ENCODE measurements around the gene MLLT3. TPM values are rescaled to one million over a fixed set of nuclear protein-coding genes. Genes with fewer than 3 reads are reported as not detected.

The MLLT3 gene
- total RNA-seq, 6 experiments from 2014 or later = 0.43 to 2.5 (median 1.2) TPM

GRCh38 chr9:20570756-20571155 is 51.5 kb downstream of the MLLT3 start:
- H3K4me1 ChIP-seq = no peaks in the 10 kb centered on the region
- no peak overlapping the region for H3K4me3 ChIP-seq
- no peaks in the 10 kb centered on the region for H3K27me3 ChIP-seq
- WGBS (ENCODE audit: insufficient coverage, low coverage, low lambda C conversion rate, missing lambda C conversion rate) = 67% methylated on average over 1 of the region's 1 CpG
- ATAC-seq (peak in 1 of 4 donors; percentile 43), DNase-seq (no peak)
- H3K9me3 ChIP-seq = no peaks in the 10 kb centered on the region
- intact Hi-C loops (cut with DNase I) = no loop called here
- no peak overlapping the region for H3K27ac ChIP-seq
- H3K36me3 ChIP-seq = no peaks in the 10 kb centered on the region
- TF ChIP-seq CTCF (IDR thresholded peaks at IDR 0.05) = no peak
- TF ChIP-seq POLR2A (IDR thresholded peaks at IDR 0.05) = no peak

GRCh38 chr9:20570087-20570486 is 52.2 kb downstream of the MLLT3 start:
- no peak for DNase-seq
- H3K27me3 ChIP-seq = no peaks in the 10 kb centered on the region
- 76% methylated on average over 1 of the region's 1 CpG for WGBS (ENCODE audit: insufficient coverage, low coverage, low lambda C conversion rate, missing lambda C conversion rate)
- no peaks in the 10 kb centered on the region for H3K4me1 ChIP-seq
- H3K4me3 ChIP-seq = no peak overlapping the region
- no peak for ATAC-seq
- no peaks in the 10 kb centered on the region for H3K9me3 ChIP-seq
- no peak overlapping the region for H3K27ac ChIP-seq
- no peak for TF ChIP-seq POLR2A (IDR thresholded peaks at IDR 0.05)
- no peak for TF ChIP-seq CTCF (IDR thresholded peaks at IDR 0.05)
- H3K36me3 ChIP-seq = no peaks in the 10 kb centered on the region
- intact Hi-C loops (cut with DNase I) = no loop called here

GRCh38 chr9:20569525-20569924 is 52.8 kb downstream of the MLLT3 start:
- DNase-seq (no peak), ATAC-seq (no peak)
- 72% methylated on average over 5 of the region's 5 CpGs for WGBS (ENCODE audit: insufficient coverage, low coverage, low lambda C conversion rate, missing lambda C conversion rate)
- TF ChIP-seq CTCF (IDR thresholded peaks at IDR 0.05) = no peak
- TF ChIP-seq POLR2A (IDR thresholded peaks at IDR 0.05) = no peak
- no peaks in the 10 kb centered on the region for H3K36me3 ChIP-seq
- H3K9me3 ChIP-seq = no peaks in the 10 kb centered on the region
- no peaks in the 10 kb centered on the region for H3K27me3 ChIP-seq
- H3K4me1 ChIP-seq = no peaks in the 10 kb centered on the region
- intact Hi-C loops (cut with DNase I) = no loop called here
- no peak overlapping the region for H3K27ac ChIP-seq
- H3K4me3 ChIP-seq = no peak overlapping the region

GRCh38 chr9:20568400-20568799 is 53.9 kb downstream of the MLLT3 start:
- H3K4me3 ChIP-seq = no peak overlapping the region
- intact Hi-C loops (cut with DNase I) = no loop called here
- ATAC-seq (no peak), DNase-seq (no peak)
- no peak overlapping the region for H3K27ac ChIP-seq
- H3K27me3 ChIP-seq = no peaks in the 10 kb centered on the region
- TF ChIP-seq CTCF (IDR thresholded peaks at IDR 0.05) = no peak
- TF ChIP-seq POLR2A (IDR thresholded peaks at IDR 0.05) = no peak
- no peaks in the 10 kb centered on the region for H3K9me3 ChIP-seq
- H3K36me3 ChIP-seq = no peaks in the 10 kb centered on the region
- no peaks in the 10 kb centered on the region for H3K4me1 ChIP-seq

GRCh38 chr9:20566401-20566800 is 55.9 kb downstream of the MLLT3 start:
- ATAC-seq = no peak
- Histone ChIP-seq H3K4me3 (no peak overlapping the region), H3K36me3 (no peaks in the 10 kb centered on the region), H3K4me1 (no peaks in the 10 kb centered on the region), H3K27me3 (no peaks in the 10 kb centered on the region), H3K27ac (no peak overlapping the region), H3K9me3 (no peaks in the 10 kb centered on the region)
- 47% methylated on average over 4 of the region's 4 CpGs for WGBS (ENCODE audit: insufficient coverage, low coverage, low lambda C conversion rate, missing lambda C conversion rate)
- intact Hi-C loops (cut with DNase I) = no loop called here
- DNase-seq = no peak
- no peak for TF ChIP-seq POLR2A (IDR thresholded peaks at IDR 0.05)
- no peak for TF ChIP-seq CTCF (IDR thresholded peaks at IDR 0.05)

Data from right lobe of liver (tissue), 6 donors.